ENCODE data around the gene FCHO2. TPM values are rescaled to one million over a fixed set of nuclear protein-coding genes. Genes with fewer than 3 reads are reported as not detected.

Gene FCHO2
- total RNA-seq, 1 experiment from 2014 or later = 5.8 TPM

- Histone ChIP-seq H3K79me1 (ENCODE audit: insufficient read depth, low read depth, low read length, poor library complexity, severe bottlenecking) (no peaks in the 10 kb centered on the region), H3K4ac (ENCODE audit: low read depth, low read length) (no peak overlapping the region), H2BK12ac (ENCODE audit: insufficient read length, low read depth, low read length) (no peak overlapping the region), H3K4me1 (ENCODE audit: insufficient read depth, low read length) (no peaks in the 10 kb centered on the region), H3K18ac (ENCODE audit: insufficient read length, low read depth, low read length) (no peak overlapping the region), H2BK15ac (ENCODE audit: low read depth, low read length) (no peak overlapping the region), H2BK20ac (ENCODE audit: low read depth, low read length, poor library complexity, severe bottlenecking) (no peak overlapping the region), H3K56ac (ENCODE audit: insufficient read length, low read depth, low read length) (no peak overlapping the region), H3K79me2 (ENCODE audit: insufficient read depth, low read length) (no peaks in the 10 kb centered on the region), H3K4me2 (ENCODE audit: insufficient read depth, insufficient read length, low read length) (no peak overlapping the region), H4K5ac (ENCODE audit: insufficient read length, low read depth, low read length) (no peak overlapping the region), H2AFZ (ENCODE audit: low read length) (no peak overlapping the region), H4K20me1 (ENCODE audit: control insufficient read depth, insufficient read depth, insufficient read length) (no peaks in the 10 kb centered on the region), H2BK5ac (ENCODE audit: insufficient read length, low read length) (no peak overlapping the region), H3K14ac (ENCODE audit: insufficient read depth, low read length) (no peak overlapping the region), H3K27ac (ENCODE audit: insufficient read length, low read depth, low read length) (no peak overlapping the region), H3K9me3 (ENCODE audit: control insufficient read depth, low read depth, low read length) (no peaks in the 10 kb centered on the region), H4K91ac (ENCODE audit: insufficient read length, low read depth, low read length) (no peak overlapping the region), H3T11ph (ENCODE audit: low read length) (no peak overlapping the region), H2AK5ac (ENCODE audit: insufficient read length, low read length) (no peak overlapping the region), H3K23me2 (ENCODE audit: insufficient read length, low read depth, low read length, poor library complexity, severe bottlenecking) (no peaks in the 10 kb centered on the region), H3K27me3 (ENCODE audit: insufficient read depth, low read length) (no peaks in the 10 kb centered on the region), H2BK120ac (ENCODE audit: low read depth, low read length, poor library complexity, severe bottlenecking) (no peak overlapping the region), H3K23ac (ENCODE audit: insufficient read length, low read depth, low read length) (no peak overlapping the region), H3K9ac (ENCODE audit: extremely low read depth, insufficient read length, low read length) (no peak overlapping the region), H4K8ac (replicated peaks; ENCODE audit: insufficient read length, low read depth, low read length) (no peak overlapping the region)
- Mint-ChIP-seq H3K4me1 (no peaks in the 10 kb centered on the region), H3K4me3 (no peak overlapping the region), H3K27ac (no peak overlapping the region), H3K27me3 (ENCODE audit: low read depth) (peaks cover 10% of the 10 kb centered on the region), H3K36me3 (ENCODE audit: insufficient read depth in 1 of 3, low read depth in 3 of 3) (peaks cover 0 to 17% (median 6%) of the 10 kb centered on the region in 3 experiments; a peak in 4 of 7 replicates), H3K9me3 (peaks cover 16 to 19% of the 10 kb centered on the region in 2 experiments)
- no peak for DNase-seq
- no CpG with 5 or more reads among the region's 4 CpGs for WGBS (ENCODE audit: extremely low coverage, insufficient read length, low lambda C conversion rate)
- no peak for TF ChIP-seq CTCF (conservative IDR thresholded peaks at IDR 0.05)
These were observed 18.9 kb upstream of the FCHO2 start for GRCh38 chr5:72936893-72937292.
